HepG2 (cell line): ENCODE measurements around the gene PSD. TPM values are rescaled to one million over a fixed set of nuclear protein-coding genes. Genes with fewer than 3 reads are reported as not detected.
A peak's percentile ranks its signal among the peaks of the same experiment; 100 is the strongest.

Experiments
- CSRNP2 ChIP-seq: sonication (generic); formaldehyde crosslinking; conservative IDR thresholded peaks from 2 replicates; pipeline ENCODE4 v1.8.0; 2022; ENCODE audit warnings: low read depth, missing genetic modification reagents
- NCOA5 ChIP-seq: sonication (generic); formaldehyde crosslinking; IDR thresholded peaks from 2 replicates; pipeline ENCODE4 v1.4.0; 2020; ENCODE audit warnings: missing genetic modification reagents
- SMYD3 ChIP-seq: sonication (generic); formaldehyde crosslinking; IDR thresholded peaks from 2 replicates; pipeline ENCODE4 v1.8.1; 2023; ENCODE audit warnings: mild to moderate bottlenecking, missing genetic modification reagents
- ZFP62 ChIP-seq: sonication (generic); formaldehyde crosslinking; IDR thresholded peaks from 2 replicates; pipeline ENCODE4 v1.4.0; 2020; ENCODE audit warnings: missing genetic modification reagents
- ZFP90 ChIP-seq: sonication (generic); formaldehyde crosslinking; IDR thresholded peaks from 2 replicates; pipeline ENCODE4 v1.8.0; 2022; ENCODE audit warnings: missing genetic modification reagents, mild to moderate bottlenecking, inconsistent platforms, borderline replicate concordance
- ZNF501 ChIP-seq: sonication (generic); formaldehyde crosslinking; IDR thresholded peaks from 2 replicates; pipeline ENCODE4 v1.5.1; 2020; ENCODE audit warnings: mild to moderate bottlenecking, moderate library complexity, missing genetic modification reagents
- ZNF563 ChIP-seq: sonication (generic); formaldehyde crosslinking; IDR thresholded peaks from 2 replicates; pipeline ENCODE4 v1.8.0; 2022; ENCODE audit warnings: mild to moderate bottlenecking, moderate library complexity, missing genetic modification reagents
- ZNF605 ChIP-seq: sonication (generic); formaldehyde crosslinking; IDR thresholded peaks from 2 replicates; pipeline ENCODE4 v1.8.0; 2022; ENCODE audit warnings: mild to moderate bottlenecking, missing genetic modification reagents
- ZNF660 ChIP-seq: sonication (generic); formaldehyde crosslinking; IDR thresholded peaks from 2 replicates; pipeline ENCODE4 v1.5.1; 2020; ENCODE audit warnings: mild to moderate bottlenecking, low read depth, missing genetic modification reagents, borderline replicate concordance
- polyA plus RNA-seq, 8 experiments: library from polyadenylated mRNA; depleted of rRNA in 3 of 8; stranded (reverse) in 7 of 8; unstranded in 1 of 8; fragments of >200 nt; fragmentation: Illumina TruSeq in 4 of 8; extraction: Trizol in 4 of 8; gene quantifications; 2 replicates each; pipeline versions ENCODE4 v1.2.1 to v1.2.3, GENCODE V29; 2011 to 2016; ENCODE audit warnings: low read depth in 4 of 8, missing spikeins in 1 of 8, mixed read lengths in 1 of 8; ENCODE audit not compliant: insufficient read depth in 1 of 8
- total RNA-seq, 5 experiments: library from RNA; depleted of rRNA; stranded (reverse); fragments of >200 nt; fragmentation: Illumina TruSeq; extraction: Trizol; gene quantifications; 2 replicates each; pipeline ENCODE4 v1.2.3, GENCODE V29; 2016; ENCODE audit warnings: low read depth in 1 of 5
- TF ChIP-seq, protein P1 (sequence below): sonication (generic); formaldehyde crosslinking; IDR thresholded peaks from 2 replicates; pipeline ENCODE4 v1.4.0; 2020; ENCODE audit warnings: missing genetic modification reagents
- TF ChIP-seq, protein P2 (sequence below): sonication (generic); formaldehyde crosslinking; IDR thresholded peaks from 2 replicates; pipeline ENCODE4 v1.5.1; 2020; ENCODE audit warnings: missing genetic modification reagents, mild to moderate bottlenecking, borderline replicate concordance
- TF ChIP-seq, protein P3 (sequence below): fragments of 450-650 bp; IDR thresholded peaks from 2 replicates; pipeline ENCODE4 v1.6.1; 2016
- TF ChIP-seq, protein P4 (sequence below): sonication (generic); formaldehyde crosslinking; IDR thresholded peaks from 2 replicates; pipeline ENCODE4 v1.8.1; 2023; ENCODE audit warnings: mild to moderate bottlenecking, moderate library complexity, missing genetic modification reagents
- TF ChIP-seq, protein P5 (sequence below): sonication (generic); formaldehyde crosslinking; conservative IDR thresholded peaks from 2 replicates; pipeline ENCODE4 v1.8.1; 2023; ENCODE audit warnings: missing genetic modification reagents
- TF ChIP-seq, protein P6 (sequence below): sonication (generic); formaldehyde crosslinking; IDR thresholded peaks from 2 replicates; pipeline ENCODE4 v1.5.1; 2020; ENCODE audit warnings: missing genetic modification reagents, mild to moderate bottlenecking, borderline replicate concordance

Gene PSD
- total and polyA plus RNA-seq, 2 of the 13 experiments (the other 11 are each of a cell fraction or from before 2014, with no cell fraction given): 0.35 to 0.58 TPM

- TF ChIP-seq ZFP90 (CRISPR knock-in tag): no peak
- TF ChIP-seq, protein P1, sequence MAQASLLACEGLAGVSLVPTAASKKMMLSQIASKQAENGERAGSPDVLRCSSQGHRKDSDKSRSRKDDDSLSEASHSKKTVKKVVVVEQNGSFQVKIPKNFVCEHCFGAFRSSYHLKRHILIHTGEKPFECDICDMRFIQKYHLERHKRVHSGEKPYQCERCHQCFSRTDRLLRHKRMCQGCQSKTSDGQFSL: peak; percentile 61
- TF ChIP-seq NCOA5 (CRISPR knock-in tag): no peak
- TF ChIP-seq, protein P2, sequence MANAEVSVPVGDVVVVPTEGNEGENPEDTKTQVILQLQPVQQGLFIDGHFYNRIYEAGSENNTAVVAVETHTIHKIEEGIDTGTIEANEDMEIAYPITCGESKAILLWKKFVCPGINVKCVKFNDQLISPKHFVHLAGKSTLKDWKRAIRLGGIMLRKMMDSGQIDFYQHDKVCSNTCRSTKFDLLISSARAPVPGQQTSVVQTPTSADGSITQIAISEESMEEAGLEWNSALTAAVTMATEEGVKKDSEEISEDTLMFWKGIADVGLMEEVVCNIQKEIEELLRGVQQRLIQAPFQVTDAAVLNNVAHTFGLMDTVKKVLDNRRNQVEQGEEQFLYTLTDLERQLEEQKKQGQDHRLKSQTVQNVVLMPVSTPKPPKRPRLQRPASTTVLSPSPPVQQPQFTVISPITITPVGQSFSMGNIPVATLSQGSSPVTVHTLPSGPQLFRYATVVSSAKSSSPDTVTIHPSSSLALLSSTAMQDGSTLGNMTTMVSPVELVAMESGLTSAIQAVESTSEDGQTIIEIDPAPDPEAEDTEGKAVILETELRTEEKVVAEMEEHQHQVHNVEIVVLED (CRISPR knock-in tag): peak; percentile 89
- TF ChIP-seq, protein P3, sequence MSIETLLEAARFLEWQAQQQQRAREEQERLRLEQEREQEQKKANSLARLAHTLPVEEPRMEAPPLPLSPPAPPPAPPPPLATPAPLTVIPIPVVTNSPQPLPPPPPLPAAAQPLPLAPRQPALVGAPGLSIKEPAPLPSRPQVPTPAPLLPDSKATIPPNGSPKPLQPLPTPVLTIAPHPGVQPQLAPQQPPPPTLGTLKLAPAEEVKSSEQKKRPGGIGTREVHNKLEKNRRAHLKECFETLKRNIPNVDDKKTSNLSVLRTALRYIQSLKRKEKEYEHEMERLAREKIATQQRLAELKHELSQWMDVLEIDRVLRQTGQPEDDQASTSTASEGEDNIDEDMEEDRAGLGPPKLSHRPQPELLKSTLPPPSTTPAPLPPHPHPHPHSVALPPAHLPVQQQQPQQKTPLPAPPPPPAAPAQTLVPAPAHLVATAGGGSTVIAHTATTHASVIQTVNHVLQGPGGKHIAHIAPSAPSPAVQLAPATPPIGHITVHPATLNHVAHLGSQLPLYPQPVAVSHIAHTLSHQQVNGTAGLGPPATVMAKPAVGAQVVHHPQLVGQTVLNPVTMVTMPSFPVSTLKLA: no peak
- TF ChIP-seq, protein P4, sequence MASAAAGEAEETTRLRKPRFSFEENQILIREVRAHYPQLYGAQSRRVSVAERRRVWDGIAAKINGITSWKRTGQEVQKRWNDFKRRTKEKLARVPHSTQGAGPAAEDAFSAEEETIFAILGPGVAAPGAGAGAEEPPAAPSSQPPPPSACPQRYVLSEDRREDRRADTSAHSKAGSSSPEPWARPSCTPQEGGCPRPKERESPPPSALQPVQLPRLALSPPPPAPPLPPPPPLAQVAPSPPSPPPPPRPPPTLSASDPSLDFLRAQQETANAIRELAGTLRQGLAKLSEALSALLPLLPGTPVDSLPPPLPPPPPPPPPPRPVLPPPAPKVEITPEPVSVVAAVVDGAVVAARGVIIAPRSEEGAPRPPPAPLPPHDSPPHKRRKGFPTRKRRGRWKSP (CRISPR knock-in tag): no peak; the same call in 1 of the 2 replicates
- no peak for TF ChIP-seq SMYD3 (CRISPR knock-in tag)
- TF ChIP-seq ZNF501 (CRISPR knock-in tag): no peak
- TF ChIP-seq, protein P5, sequence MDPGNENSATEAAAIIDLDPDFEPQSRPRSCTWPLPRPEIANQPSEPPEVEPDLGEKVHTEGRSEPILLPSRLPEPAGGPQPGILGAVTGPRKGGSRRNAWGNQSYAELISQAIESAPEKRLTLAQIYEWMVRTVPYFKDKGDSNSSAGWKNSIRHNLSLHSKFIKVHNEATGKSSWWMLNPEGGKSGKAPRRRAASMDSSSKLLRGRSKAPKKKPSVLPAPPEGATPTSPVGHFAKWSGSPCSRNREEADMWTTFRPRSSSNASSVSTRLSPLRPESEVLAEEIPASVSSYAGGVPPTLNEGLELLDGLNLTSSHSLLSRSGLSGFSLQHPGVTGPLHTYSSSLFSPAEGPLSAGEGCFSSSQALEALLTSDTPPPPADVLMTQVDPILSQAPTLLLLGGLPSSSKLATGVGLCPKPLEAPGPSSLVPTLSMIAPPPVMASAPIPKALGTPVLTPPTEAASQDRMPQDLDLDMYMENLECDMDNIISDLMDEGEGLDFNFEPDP (CRISPR knock-in tag): no peak
- no peak for TF ChIP-seq CSRNP2 (CRISPR knock-in tag)
- TF ChIP-seq, protein P6, sequence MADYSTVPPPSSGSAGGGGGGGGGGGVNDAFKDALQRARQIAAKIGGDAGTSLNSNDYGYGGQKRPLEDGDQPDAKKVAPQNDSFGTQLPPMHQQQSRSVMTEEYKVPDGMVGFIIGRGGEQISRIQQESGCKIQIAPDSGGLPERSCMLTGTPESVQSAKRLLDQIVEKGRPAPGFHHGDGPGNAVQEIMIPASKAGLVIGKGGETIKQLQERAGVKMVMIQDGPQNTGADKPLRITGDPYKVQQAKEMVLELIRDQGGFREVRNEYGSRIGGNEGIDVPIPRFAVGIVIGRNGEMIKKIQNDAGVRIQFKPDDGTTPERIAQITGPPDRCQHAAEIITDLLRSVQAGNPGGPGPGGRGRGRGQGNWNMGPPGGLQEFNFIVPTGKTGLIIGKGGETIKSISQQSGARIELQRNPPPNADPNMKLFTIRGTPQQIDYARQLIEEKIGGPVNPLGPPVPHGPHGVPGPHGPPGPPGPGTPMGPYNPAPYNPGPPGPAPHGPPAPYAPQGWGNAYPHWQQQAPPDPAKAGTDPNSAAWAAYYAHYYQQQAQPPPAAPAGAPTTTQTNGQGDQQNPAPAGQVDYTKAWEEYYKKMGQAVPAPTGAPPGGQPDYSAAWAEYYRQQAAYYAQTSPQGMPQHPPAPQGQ: 0 out of 2 replicates have a peak, but pooled peaks have one; percentile 73
- no peak for TF ChIP-seq ZNF660 (CRISPR knock-in tag)
- TF ChIP-seq ZNF605 (CRISPR knock-in tag): no peak
- TF ChIP-seq ZNF563 (CRISPR knock-in tag): peak; percentile 68; the same call in 1 of the 2 replicates
- TF ChIP-seq ZFP62: no peak
Observed at GRCh38 chr10:102432162-102432950, 13.8 kb upstream of the PSD start, which contains the start of gene CUEDC2 (continued).
